GM12892 (cell line): Measurements from ENCODE around the gene XPNPEP1.

ENCODE experiments used
- POLR2A ChIP-seq: IDR thresholded peaks from 2 replicates; pipeline ENCODE4 v1.6.1; 2011; ENCODE audit warnings: low read depth, low read length, control low read depth
- POLR2AphosphoS5 ChIP-seq: IDR thresholded peaks from 2 replicates; pipeline ENCODE4 v1.6.1; 2011; ENCODE audit warnings: low read depth, low read length, control low read depth

GRCh38 chr10:109862041-109862440, 61.3 kb downstream of the XPNPEP1 start:
- TF ChIP-seq POLR2A, result no peak
- no peak for TF ChIP-seq POLR2AphosphoS5
